OCI-LY1 (cell line): ENCODE data around the gene STK17A.

Experiments used
- H2AFZ ChIP-seq: fragments of 200-600 bp; sonication (generic), shearing (Covaris generic); 2 replicates; pipeline ENCODE4 v1.6.0; 2014; ENCODE audit warnings: antibody characterized with exemption, mild to moderate bottlenecking, low read length
- H3F3A ChIP-seq: fragments of 200-600 bp; sonication (generic), shearing (Covaris generic); 2 replicates; pipeline ENCODE4 v1.6.0; 2014; ENCODE audit warnings: mild to moderate bottlenecking, antibody characterized with exemption, low read length, moderate library complexity; ENCODE audit not compliant: insufficient read depth
- H3K27ac ChIP-seq: fragments of 200-600 bp; sonication (generic); 2 replicates; pipeline ENCODE4 v1.5.1; 2014; ENCODE audit warnings: low read length, mixed run types, mild to moderate bottlenecking, low read depth; ENCODE audit not compliant: poor library complexity, severe bottlenecking
- H3K27me3 ChIP-seq: fragments of 200-600 bp; sonication (generic); 2 replicates; pipeline ENCODE4 v1.6.0; 2014; ENCODE audit warnings: antibody characterized with exemption, mild to moderate bottlenecking, low read length, moderate library complexity; ENCODE audit not compliant: insufficient read depth
- H3K36me3 ChIP-seq: fragments of 200-600 bp; sonication (generic); 2 replicates; pipeline ENCODE4 v1.6.1; 2014; ENCODE audit warnings: mild to moderate bottlenecking, antibody characterized with exemption, low read length, moderate library complexity, mixed read lengths; ENCODE audit not compliant: insufficient read depth
- H3K4me1 ChIP-seq: fragments of 200-600 bp; sonication (generic); 2 replicates; pipeline ENCODE4 v1.5.1; 2014; ENCODE audit warnings: mild to moderate bottlenecking, low read length, moderate library complexity; ENCODE audit not compliant: insufficient read depth, severe bottlenecking
- H3K4me2 ChIP-seq: fragments of 200-600 bp; sonication (generic), shearing (Covaris generic); 2 replicates; pipeline ENCODE4 v1.6.1; 2014; ENCODE audit warnings: low read length
- H3K4me3 ChIP-seq: fragments of 200-600 bp; sonication (generic); 2 replicates; pipeline ENCODE4 v1.5.1; 2014; ENCODE audit warnings: low read length, low read depth, mild to moderate bottlenecking, mixed read lengths; ENCODE audit not compliant: poor library complexity, severe bottlenecking
- H3K79me2 ChIP-seq: fragments of 200-600 bp; shearing (Covaris generic); 2 replicates; pipeline ENCODE4 v1.6.1; 2016; ENCODE audit warnings: mixed run types, low read length, mixed read lengths; ENCODE audit not compliant: insufficient read depth
- H3K9ac ChIP-seq: fragments of 200-600 bp; sonication (generic), shearing (Covaris generic); 2 replicates; pipeline ENCODE4 v1.6.1; 2014; ENCODE audit warnings: mild to moderate bottlenecking, low read length, mixed read lengths
- H3K9me2 ChIP-seq: fragments of 200-600 bp; sonication (generic), shearing (Covaris generic); 2 replicates; pipeline ENCODE4 v1.6.1; 2014; ENCODE audit warnings: low read depth, mild to moderate bottlenecking, low read length, mixed read lengths
- H3K9me3 ChIP-seq: fragments of 200-600 bp; shearing (Covaris generic); 2 replicates; pipeline ENCODE4 v1.6.1; 2014; ENCODE audit warnings: low read length, mixed read lengths
- H4K20me1 ChIP-seq: fragments of 200-600 bp; sonication (generic), shearing (Covaris generic); 2 replicates; pipeline ENCODE4 v1.6.0; 2016; ENCODE audit warnings: mild to moderate bottlenecking, low read length; ENCODE audit not compliant: insufficient read depth
- EZH2 ChIP-seq: fragments of 200-600 bp; sonication (generic), shearing (Covaris generic); IDR thresholded peaks from 2 replicates; pipeline ENCODE4 v1.8.0; 2017; ENCODE audit warnings: borderline replicate concordance, mixed run types, mild to moderate bottlenecking, antibody characterized with exemption, low read length, moderate library complexity, mixed read lengths
- TF ChIP-seq, protein P1 (sequence below): fragments of 200-600 bp; sonication (generic), shearing (Covaris generic); IDR thresholded peaks from 2 replicates; pipeline ENCODE4 v1.5.1; 2017; ENCODE audit warnings: mild to moderate bottlenecking, antibody characterized with exemption, low read length, moderate library complexity, mixed read lengths

Gene STK17A

DNA sequence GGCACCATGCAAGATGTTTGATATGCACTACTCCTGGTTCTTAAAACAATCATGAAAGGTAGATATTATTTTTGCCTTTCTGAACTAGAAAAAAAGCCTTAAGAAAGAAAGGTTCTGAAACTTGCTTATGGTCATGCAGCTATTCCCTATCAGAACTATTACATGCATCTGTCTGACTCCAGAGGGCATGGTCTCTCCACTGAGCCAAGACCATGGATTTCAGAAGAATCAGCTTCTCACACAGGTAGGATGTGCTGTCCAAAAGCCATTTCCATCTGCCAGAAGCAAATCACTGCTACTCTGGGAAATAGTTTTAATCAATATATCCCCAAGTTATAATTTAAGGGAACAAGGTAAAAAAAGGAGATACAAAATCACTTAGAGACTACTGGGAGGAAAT is 69.5 kb downstream of the STK17A start:
- peaks cover 15% of the 10 kb centered on the region for H3K36me3 ChIP-seq
- peak overlapping the region; percentile 41; the same call in 1 of the 2 replicates for H3K9ac ChIP-seq
- H3K4me1 ChIP-seq = peaks cover 75% of the 10 kb centered on the region
- H4K20me1 ChIP-seq = no peaks in the 10 kb centered on the region
- H3K79me2 ChIP-seq = peaks cover 21% of the 10 kb centered on the region; the same call in 1 of the 2 replicates
- no peak overlapping the region for H2AFZ ChIP-seq
- H3K27ac ChIP-seq = peak overlapping the region; percentile 98
- peaks cover 32% of the 10 kb centered on the region for H3F3A ChIP-seq
- H3K9me2 ChIP-seq = no peaks in the 10 kb centered on the region
- H3K27me3 ChIP-seq = no peaks in the 10 kb centered on the region
- TF ChIP-seq, protein P1, sequence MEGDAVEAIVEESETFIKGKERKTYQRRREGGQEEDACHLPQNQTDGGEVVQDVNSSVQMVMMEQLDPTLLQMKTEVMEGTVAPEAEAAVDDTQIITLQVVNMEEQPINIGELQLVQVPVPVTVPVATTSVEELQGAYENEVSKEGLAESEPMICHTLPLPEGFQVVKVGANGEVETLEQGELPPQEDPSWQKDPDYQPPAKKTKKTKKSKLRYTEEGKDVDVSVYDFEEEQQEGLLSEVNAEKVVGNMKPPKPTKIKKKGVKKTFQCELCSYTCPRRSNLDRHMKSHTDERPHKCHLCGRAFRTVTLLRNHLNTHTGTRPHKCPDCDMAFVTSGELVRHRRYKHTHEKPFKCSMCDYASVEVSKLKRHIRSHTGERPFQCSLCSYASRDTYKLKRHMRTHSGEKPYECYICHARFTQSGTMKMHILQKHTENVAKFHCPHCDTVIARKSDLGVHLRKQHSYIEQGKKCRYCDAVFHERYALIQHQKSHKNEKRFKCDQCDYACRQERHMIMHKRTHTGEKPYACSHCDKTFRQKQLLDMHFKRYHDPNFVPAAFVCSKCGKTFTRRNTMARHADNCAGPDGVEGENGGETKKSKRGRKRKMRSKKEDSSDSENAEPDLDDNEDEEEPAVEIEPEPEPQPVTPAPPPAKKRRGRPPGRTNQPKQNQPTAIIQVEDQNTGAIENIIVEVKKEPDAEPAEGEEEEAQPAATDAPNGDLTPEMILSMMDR = peak; percentile 20; the same call in 1 of the 2 replicates
- TF ChIP-seq EZH2 = no peak
- H3K9me3 ChIP-seq = no peaks in the 10 kb centered on the region
- H3K4me2 ChIP-seq = peak overlapping the region; percentile 81; the same call in 1 of the 2 replicates
- no peak overlapping the region for H3K4me3 ChIP-seq

DNA sequence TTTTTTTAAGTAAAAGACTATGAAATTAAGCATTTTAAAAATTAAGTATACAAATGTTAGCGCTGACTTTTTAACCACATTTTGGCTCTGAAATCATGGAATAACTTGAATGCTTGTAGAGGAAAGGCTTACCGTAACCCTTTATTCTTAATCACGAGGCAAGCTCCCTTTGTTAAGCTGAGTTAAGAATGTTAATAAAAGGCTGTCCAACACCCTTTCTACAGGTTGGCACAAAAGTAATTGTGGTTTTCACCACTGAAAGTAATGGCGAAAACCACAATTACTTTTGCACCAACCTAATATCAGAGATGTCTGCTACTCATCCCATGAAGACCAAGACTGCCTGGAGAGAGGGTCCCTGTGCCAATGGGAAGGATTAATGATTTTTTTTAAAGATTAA is 70.6 kb downstream of the STK17A start:
- peaks cover 24% of the 10 kb centered on the region; the same call in 1 of the 2 replicates for H3K79me2 ChIP-seq

DNA sequence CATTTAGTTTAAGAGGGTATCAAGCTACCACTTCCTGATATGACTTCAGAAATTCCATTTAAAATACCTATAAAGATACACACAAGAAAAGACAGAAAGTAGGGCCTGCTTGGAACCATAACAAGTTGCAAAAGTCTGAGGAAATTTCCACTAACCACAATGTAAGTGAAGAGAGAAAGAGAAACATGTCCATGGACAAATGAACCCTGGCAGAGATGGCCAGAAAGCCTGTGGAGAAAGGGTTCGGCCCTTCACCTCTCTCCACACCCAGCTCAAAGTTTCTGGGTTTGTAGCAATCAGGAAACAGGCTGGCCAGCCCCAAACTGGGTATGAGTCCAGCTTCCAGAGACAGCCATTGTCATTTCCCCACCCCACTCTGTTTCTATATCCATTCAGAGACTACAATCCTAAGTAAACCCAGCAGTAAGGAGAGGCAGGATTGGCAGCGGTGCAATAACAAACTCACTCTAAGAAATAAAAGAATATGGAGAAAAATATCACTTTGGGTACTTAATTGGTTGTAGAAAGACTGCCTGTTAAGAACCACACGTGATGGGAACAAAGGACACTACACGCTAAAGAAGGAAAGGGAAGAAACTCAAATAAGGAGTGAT is 71.1 kb downstream of the STK17A start:
- peaks cover 24% of the 10 kb centered on the region; the same call in 1 of the 2 replicates for H3K79me2 ChIP-seq
- TF ChIP-seq EZH2 = no peak
- TF ChIP-seq, protein P1 = no peak
- H3K9me2 ChIP-seq = no peaks in the 10 kb centered on the region
- no peak overlapping the region for H3K4me2 ChIP-seq
- no peaks in the 10 kb centered on the region for H4K20me1 ChIP-seq
- peak overlapping the region; percentile 26 for H3K27ac ChIP-seq
- no peaks in the 10 kb centered on the region for H3K27me3 ChIP-seq
- H3F3A ChIP-seq = peaks cover 23% of the 10 kb centered on the region; the same call in 1 of the 2 replicates
- H3K9me3 ChIP-seq = no peaks in the 10 kb centered on the region
- H3K36me3 ChIP-seq = peaks cover 23% of the 10 kb centered on the region
- H2AFZ ChIP-seq = no peak overlapping the region
- H3K4me1 ChIP-seq = peaks cover 66% of the 10 kb centered on the region
- H3K9ac ChIP-seq = no peak overlapping the region
- no peak overlapping the region for H3K4me3 ChIP-seq

More for the DNA sequence above, 70.6 kb downstream of the STK17A start:
- TF ChIP-seq, protein P1 = no peak
- no peak for TF ChIP-seq EZH2
- Histone ChIP-seq H3K9ac (no peak overlapping the region), H4K20me1 (no peaks in the 10 kb centered on the region), H3F3A (peaks cover 26% of the 10 kb centered on the region), H2AFZ (no peak overlapping the region), H3K27ac (peak overlapping the region; percentile 26), H3K9me3 (no peaks in the 10 kb centered on the region), H3K4me1 (peaks cover 66% of the 10 kb centered on the region), H3K4me2 (no peak overlapping the region), H3K27me3 (no peaks in the 10 kb centered on the region), H3K9me2 (no peaks in the 10 kb centered on the region), H3K4me3 (no peak overlapping the region), H3K36me3 (peaks cover 21% of the 10 kb centered on the region)
